GM18858 (cell line): ENCODE results near the gene SERPINA9.
"Not testable (repeated sequence)": the region's sequence is repeated elsewhere in the genome, so short reads cannot be mapped to it uniquely, and the experiment has no call there.

Source experiments
- ATAC-seq: cut with Tn5 transposase; IDR thresholded peaks from one replicate; pipeline ENCODE4 v1.9.1; 2021; ENCODE audit not compliant: unreplicated experiment

SERPINA9 gene

DNA sequence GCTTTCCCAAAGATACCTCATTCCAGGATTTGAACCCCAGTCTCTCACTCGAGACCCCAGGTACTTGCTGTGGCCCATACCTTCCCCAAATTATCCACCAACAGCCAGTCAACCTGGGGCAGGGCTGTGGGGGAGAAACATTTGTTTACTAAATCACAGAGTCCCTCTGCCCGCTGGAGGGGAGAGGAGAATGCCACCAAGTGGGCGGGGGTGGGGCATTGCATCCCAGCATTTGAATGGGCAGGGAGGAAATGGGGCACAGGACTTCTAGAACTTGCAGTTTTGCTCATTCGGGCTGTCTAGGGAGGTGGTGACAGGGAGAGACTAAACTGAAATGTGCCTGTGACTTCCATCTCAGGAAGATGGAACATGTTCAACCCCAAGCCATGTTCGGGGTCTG, 10.9 kb upstream of the SERPINA9 start:
- no peak for ATAC-seq

- ATAC-seq: no peak
Observed at GRCh38 chr14:94485944-94486841, 10.2 kb upstream of the SERPINA9 start.

DNA sequence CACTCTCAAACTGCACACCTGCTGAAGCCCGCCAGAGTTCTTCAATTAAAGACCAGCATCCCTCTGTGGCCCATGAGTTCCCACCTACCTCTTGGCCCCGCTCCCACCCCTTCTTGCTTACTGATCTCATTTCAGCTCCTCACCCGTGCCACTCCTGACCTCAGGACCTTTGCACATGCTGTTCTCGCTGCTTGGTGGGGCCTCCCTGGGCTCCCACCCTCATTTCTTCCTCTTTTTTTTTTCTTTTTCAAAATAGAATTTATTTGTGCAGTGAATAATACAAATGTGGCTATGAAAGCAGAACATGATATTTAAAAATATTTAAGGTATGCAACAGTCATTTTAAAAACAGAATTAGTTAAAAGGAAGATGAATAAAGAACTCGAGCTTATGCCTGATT, 8.5 kb upstream of the SERPINA9 start:
- ATAC-seq: no peak

GRCh38 chr14:94483729-94484275, 7.8 kb upstream of the SERPINA9 start:
- ATAC-seq: no peak

DNA sequence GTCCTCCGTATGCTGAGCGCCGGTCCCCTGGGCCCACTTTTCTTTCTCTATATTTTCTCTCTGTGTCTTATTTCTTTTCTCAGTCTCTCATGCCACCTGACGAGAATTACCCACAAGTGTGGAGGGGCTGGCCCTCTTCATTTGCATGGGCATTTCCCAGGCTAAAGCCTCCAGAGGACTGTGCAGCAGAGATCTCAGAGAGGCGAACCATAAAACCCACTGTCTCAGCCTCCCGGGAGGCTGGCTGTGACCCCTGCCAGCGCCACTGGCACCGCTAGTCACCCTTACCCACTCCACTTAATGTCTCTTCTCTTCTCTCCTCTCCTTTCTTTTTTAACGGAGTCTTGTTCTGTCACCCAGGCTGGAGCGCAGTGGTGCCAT, 7.1 kb upstream of the SERPINA9 start:
- peak; percentile 56 for ATAC-seq

GRCh38 chr14:94482132-94483070, 6.4 kb upstream of the SERPINA9 start:
- ATAC-seq: not testable (repeated sequence)

- no peak for ATAC-seq
Observed at GRCh38 chr14:94481468-94482131, 5.6 kb upstream of the SERPINA9 start.

DNA sequence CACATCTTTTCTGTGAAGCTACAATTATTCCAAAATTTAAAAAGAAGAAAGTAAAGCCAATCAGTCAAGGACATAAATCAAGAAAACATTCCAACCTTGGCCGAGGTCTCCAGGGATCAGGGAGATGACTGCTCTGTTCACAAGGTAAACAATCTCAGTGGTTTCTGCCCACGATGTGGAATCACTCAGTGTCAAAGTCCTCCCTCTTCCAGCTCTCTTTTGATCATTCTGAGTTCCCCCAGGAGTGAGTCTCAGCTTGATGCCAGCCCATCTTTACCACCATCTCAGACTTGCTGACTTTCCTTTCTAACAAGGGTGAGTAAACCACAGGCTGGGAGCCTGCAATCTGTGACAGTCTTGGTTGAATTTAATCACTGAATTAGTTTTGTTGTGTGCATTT, 4.8 kb upstream of the SERPINA9 start:
- ATAC-seq: no peak

DNA sequence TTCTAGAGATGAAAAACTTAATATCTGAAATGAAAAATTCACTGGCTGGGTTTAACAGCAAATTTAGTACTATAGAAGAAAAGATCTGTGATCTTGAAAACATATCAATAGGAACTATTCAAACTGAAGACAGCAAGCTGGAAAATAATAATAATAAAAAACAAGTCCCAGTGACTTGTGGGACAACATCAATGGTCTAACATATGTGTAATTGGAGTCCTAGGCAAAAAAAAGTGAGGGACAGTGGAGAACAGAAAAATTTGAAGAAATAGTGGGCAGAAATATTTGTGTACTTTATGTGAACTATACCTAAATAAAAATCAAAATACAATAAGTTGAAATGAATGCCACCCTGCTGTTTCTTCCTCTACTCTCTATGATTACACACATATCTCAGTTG, 2.4 kb upstream of the SERPINA9 start:
- ATAC-seq: no peak

GRCh38 chr14:94474581-94475031, 1.4 kb downstream of the SERPINA9 start:
- ATAC-seq: no peak

DNA sequence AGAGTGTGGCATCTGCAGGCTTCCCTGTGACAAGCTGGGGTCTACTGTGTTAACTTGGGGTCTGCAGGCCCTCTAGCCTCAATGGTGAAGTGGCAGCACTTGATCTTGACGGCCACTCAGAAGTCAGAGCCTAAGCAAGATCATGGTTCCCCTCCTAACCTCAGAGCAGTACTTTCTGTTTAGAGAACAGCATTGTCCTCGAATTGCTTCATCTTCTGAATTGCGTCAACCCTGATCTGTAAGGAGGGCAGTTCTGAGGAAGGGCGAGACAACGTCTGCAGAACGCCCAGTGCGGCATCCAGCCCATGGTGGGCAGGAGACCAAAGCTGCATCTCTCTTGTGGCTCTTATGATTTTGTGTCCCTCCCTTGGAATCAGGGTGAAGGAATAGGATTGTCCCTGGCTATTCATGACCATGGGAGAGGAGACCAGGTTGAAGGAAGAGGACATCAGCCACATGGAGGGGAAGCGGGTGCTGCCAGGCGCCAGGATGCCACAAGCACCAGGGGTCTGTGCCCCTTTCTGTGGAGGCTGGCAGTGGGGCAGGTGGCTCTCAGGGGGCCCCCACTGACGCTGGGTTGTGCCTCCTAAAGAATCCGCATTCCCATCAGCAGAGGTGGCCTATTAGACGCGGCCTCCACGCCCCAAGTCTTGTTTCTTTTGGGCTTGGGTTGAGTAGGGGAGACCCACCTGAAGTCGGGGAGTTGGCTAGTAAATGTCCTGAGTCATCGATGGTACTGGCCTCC, 2.2 kb downstream of the SERPINA9 start:
- no peak for ATAC-seq

- no peak for ATAC-seq
Observed at GRCh38 chr14:94472842-94473241, 3.2 kb downstream of the SERPINA9 start.

DNA sequence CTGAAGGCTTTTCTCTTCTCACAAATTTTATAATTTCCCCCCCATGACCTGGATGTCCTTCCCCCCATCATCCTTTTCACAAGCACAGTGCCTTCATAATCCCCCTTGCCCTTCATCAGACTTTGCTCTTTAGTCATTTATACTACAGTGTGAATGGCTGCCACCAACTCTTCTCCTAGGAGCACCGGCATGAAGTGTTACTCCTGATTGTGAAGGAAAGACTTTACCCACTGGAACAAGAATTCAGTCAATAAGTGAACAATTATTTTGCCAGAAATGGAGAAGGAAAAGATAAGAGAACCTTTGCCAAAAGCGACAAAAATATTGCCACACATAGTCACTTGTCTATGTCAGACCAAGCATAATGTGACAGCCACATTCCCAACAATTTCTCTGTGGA, 5.0 kb downstream of the SERPINA9 start:
- ATAC-seq: no peak

GRCh38 chr14:94470311-94470710, 5.7 kb downstream of the SERPINA9 start:
- ATAC-seq: no peak

DNA sequence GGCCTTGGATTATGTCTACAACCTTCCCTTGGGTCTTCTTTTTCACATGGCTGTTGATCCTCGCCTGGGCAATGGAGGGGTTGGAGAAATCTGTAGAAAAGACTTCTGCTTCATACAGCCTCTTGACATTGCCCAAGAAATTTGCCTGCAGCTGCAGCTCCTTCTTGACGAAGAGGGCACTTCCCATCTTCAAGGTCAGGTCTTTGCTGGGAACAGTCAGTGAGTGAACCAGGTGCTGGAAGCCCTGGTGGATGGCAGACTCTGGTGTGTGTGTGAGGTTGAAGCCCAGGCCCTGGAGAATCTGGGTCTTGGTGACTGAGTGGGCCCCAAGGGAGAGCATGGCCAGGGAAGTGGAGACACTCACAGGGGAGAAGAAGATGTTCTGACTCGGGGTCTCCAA, 6.7 kb downstream of the SERPINA9 start:
- no peak for ATAC-seq

DNA sequence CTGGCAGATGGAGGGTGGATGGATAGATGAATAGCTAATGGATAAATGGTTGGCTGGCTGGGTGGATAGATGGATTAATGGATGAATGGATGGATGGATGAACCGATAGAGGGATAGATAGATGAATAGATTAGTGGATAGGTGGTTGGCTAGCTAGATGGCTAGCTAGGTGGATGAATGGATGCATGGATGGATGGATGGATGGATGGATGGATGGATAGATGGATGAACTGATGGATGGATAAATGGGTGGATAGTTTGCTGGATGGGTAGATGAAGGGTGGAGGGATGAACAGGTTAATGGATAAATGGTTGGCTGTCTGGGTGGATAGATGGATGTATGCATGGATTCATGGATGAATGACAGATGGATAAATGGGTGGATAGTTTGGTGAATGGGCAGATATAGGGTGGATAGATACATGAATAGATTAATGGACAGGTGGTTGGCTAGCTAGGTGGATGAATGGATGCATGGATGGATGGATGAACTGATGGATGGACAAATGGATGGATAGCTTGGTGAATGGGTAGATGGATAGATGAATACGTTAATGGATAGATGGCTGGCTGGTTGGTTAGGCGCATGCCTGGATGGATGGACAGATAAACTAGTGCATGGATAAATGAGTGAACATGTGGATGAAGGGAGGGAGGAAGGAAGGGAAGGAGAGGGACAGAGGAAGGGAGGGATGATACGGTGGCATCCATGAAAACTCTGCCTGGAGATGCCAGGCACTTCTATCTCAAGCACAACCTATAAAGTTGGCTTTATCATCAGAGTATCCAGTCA, 8.1 kb downstream of the SERPINA9 start:
- ATAC-seq: no peak

DNA sequence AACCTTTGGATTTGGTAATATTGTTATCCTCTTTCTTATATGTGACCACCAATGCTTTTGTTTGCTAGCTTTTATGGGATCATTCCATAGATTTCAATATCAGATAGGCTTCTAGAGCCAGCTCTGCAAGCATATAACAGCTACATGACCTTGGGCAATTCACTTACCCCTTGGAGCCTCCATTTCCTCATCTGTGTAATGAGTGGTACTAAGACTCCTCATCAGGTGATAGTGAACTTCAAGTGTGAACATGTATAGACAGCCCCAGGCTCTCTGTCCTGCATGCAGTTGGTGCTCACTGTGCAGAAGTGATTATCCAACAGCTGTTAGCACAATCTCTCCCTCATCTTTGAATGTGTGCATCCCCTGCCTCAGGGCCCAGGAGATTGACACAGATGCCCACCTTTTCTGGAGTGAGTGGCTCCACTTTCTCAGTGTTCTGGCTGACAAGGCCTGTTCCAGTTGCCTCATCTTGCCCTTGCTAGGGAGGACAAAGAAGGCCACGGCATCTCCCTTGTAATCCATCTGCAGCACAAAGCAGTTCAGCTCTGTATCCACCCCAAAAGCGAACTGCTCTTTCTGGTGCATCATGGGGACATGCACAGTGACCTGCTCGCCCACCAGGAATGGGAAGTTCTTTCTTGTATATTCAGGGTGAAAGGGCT, 9.2 kb downstream of the SERPINA9 start:
- ATAC-seq: no peak

- ATAC-seq: no peak
Observed at GRCh38 chr14:94465042-94465441, 11.0 kb downstream of the SERPINA9 start.

DNA sequence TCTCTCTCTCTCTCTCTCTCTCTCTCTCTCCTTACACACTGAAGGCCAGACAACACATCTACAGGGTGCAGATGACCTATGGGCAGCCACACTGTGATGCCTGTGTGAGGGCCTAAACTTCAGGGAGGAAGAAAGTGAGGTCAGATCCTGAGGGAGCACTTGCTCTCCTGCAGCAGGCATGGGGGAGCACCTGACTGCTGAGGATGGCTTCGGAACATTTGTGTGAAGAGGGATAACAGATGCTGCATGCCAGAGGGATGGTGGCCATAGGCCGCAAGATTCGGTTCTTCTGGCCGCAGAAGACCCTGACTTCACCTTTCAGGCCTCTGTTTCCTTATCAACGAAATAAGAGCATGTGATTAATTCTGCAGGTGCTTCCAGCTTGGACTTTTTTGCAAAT, 11.7 kb downstream of the SERPINA9 start:
- ATAC-seq: no peak
